GM12878 (cell line): Measurements from ENCODE around the gene SSU72. TPM values are rescaled to one million over a fixed set of nuclear protein-coding genes. Genes with fewer than 3 reads are reported as not detected.
A peak's percentile ranks its signal among the peaks of the same experiment; 100 is the strongest.
"Not testable (repeated sequence)": the region's sequence is repeated elsewhere in the genome, so short reads cannot be mapped to it uniquely, and the experiment has no call there.

ENCODE experiments used
- ATAC-seq: fragments of 200-7000 bp; cut with Tn5 transposase; 3 replicates; pipeline ENCODE4 v1.9.1; 2020; ENCODE audit warnings: mild to moderate bottlenecking, moderate library complexity
- BruUV-seq: library from RNA; stranded (reverse); fragments of 400-500 nt; replicated peaks from 2 replicates; lab custom pipeline; 2021; lab: Mats Ljungman, UMichigan
- CTCF ChIA-PET: fragments of 300-600 bp; sonication (Branson Sonifier 250); formaldehyde crosslinking; extraction: SDS; loops from one replicate; lab custom pipeline; 2021; ENCODE audit warnings: inconsistent platforms; lab: Yijun Ruan, JAX
- POLR2A ChIA-PET: fragments of 350-600 bp; formaldehyde crosslinking; extraction: SDS; loops from one replicate; lab custom pipeline; 2021; ENCODE audit warnings: inconsistent platforms; lab: Charles Lee
- RAD21 ChIA-PET: fragments of 300-600 bp; sonication (Branson Sonifier 250); formaldehyde crosslinking; loops from one replicate; lab custom pipeline; 2023; ENCODE audit warnings: antibody characterized with exemption; ENCODE audit not compliant: unreplicated experiment; lab: Charles Lee
- SMC1A ChIA-PET: fragments of 300-600 bp; sonication (Branson Sonifier 250); formaldehyde crosslinking; loops from one replicate; lab custom pipeline; 2023; ENCODE audit not compliant: unreplicated experiment, uncharacterized antibody; lab: Charles Lee
- DNase-seq: peaks from one replicate; pipeline ENCODE4 v3.0.0-alpha.2; 2011; ENCODE audit warnings: low read depth, low spot score
- FAIRE-seq: peaks from 3 replicates; lab custom pipeline; 2011; peaks lifted over from hg19 to GRCh38; lab: Jason Lieb, UNC
- H2AFZ ChIP-seq: 2 replicates; pipeline ENCODE4 v1.6.0; 2011; ENCODE audit warnings: low read depth, low read length, control low read depth; ENCODE audit not compliant: control insufficient read depth
- H3K27ac ChIP-seq: 2 replicates; pipeline ENCODE4 v1.5.1; 2011; ENCODE audit warnings: control low read depth; ENCODE audit not compliant: control insufficient read depth, insufficient read depth
- H3K27me3 ChIP-seq, 2 experiments: replicated peaks in 1 of 2; 2 replicates each; pipeline versions ENCODE4 v1.6.0 to v1.6.1; 2011; ENCODE audit warnings: low read length in 1 of 2; ENCODE audit not compliant: control insufficient read depth in 2 of 2, insufficient read depth in 2 of 2
- H3K36me3 ChIP-seq, 2 experiments: 2 replicates each; pipeline ENCODE4 v1.5.1; 2011; ENCODE audit warnings: low read length in 1 of 2; ENCODE audit not compliant: control insufficient read depth in 2 of 2, insufficient read depth in 2 of 2
- H3K4me1 ChIP-seq: 2 replicates; pipeline ENCODE4 v1.6.1; 2011; ENCODE audit warnings: mild to moderate bottlenecking, low read length, moderate library complexity, mixed read lengths; ENCODE audit not compliant: control insufficient read depth, insufficient read depth
- H3K4me2 ChIP-seq: 2 replicates; pipeline ENCODE4 v1.6.0; 2011; ENCODE audit warnings: control low read depth; ENCODE audit not compliant: control insufficient read depth, insufficient read depth
- H3K4me3 ChIP-seq: fragments of 200-600 bp; sonication (generic); 2 replicates; pipeline ENCODE4 v1.5.1; 2016
- H3K79me2 ChIP-seq: 2 replicates; pipeline ENCODE4 v1.6.0; 2011; ENCODE audit warnings: low read length; ENCODE audit not compliant: control insufficient read depth, insufficient read depth
- H3K9ac ChIP-seq: 2 replicates; pipeline ENCODE4 v1.8.0; 2011; ENCODE audit warnings: low read length, control low read depth, mixed read lengths; ENCODE audit not compliant: control insufficient read depth, insufficient read depth
- H3K9me3 ChIP-seq: replicated peaks from 3 replicates; pipeline ENCODE4 v1.5.1; 2011; ENCODE audit warnings: mild to moderate bottlenecking, low read length; ENCODE audit not compliant: control insufficient read depth, insufficient read depth
- H4K20me1 ChIP-seq: 2 replicates; pipeline ENCODE4 v1.6.0; 2011; ENCODE audit not compliant: control insufficient read depth, insufficient read depth
- BHLHE40 ChIP-seq, 2 experiments: fragments of 450-650 bp in 1 of 2; IDR thresholded peaks; 2 replicates each; pipeline ENCODE4 v1.6.1; 2011 to 2017; ENCODE audit warnings: low read depth in 2 of 2, borderline replicate concordance in 1 of 2, improper control_type of control experiment in 1 of 2, low read length in 1 of 2, mild to moderate bottlenecking in 1 of 2
- DPF2 ChIP-seq: fragments of 450-650 bp; IDR thresholded peaks from 2 replicates; pipeline ENCODE4 v1.6.1; 2017; ENCODE audit warnings: mild to moderate bottlenecking
- GATAD2B ChIP-seq: fragments of 450-650 bp; conservative IDR thresholded peaks from 2 replicates; pipeline ENCODE4 v1.6.1; 2017; ENCODE audit warnings: low read depth, mild to moderate bottlenecking, moderate library complexity
- IKZF1 ChIP-seq: fragments of 450-650 bp; conservative IDR thresholded peaks from 2 replicates; pipeline ENCODE4 v1.6.1; 2017; ENCODE audit warnings: antibody characterized with exemption, mild to moderate bottlenecking
- MTA2 ChIP-seq: fragments of 450-650 bp; IDR thresholded peaks from 2 replicates; pipeline ENCODE4 v1.6.1; 2016; ENCODE audit warnings: low read depth, mild to moderate bottlenecking, moderate library complexity
- NBN ChIP-seq: fragments of 450-650 bp; IDR thresholded peaks from 2 replicates; pipeline ENCODE4 v1.6.1; 2016
- RELA ChIP-seq: fragments of 450-650 bp; IDR thresholded peaks from 2 replicates; pipeline ENCODE4 v1.8.0; 2014; ENCODE audit warnings: borderline replicate concordance; ENCODE audit not compliant: partially characterized antibody
- SMARCA5 ChIP-seq: fragments of 450-650 bp; IDR thresholded peaks from 2 replicates; pipeline ENCODE4 v1.6.1; 2017; ENCODE audit warnings: mild to moderate bottlenecking
- WGBS: methylation state at CpG from one replicate; pipeline ENCODE4 v1.1.6; 2016; ENCODE audit warnings: low lambda C conversion rate; ENCODE audit not compliant: insufficient replicate concordance, insufficient coverage; ENCODE audit errors: missing lambda C conversion rate; 5-methylcytosine and 5-hydroxymethylcytosine counted together
- in situ Hi-C: fragments of 300-500 bp; cut with MboI; formaldehyde crosslinking; loops from 9 replicates; pipeline ENCODE4 v1.14.3; 2018; ENCODE audit warnings: mixed read lengths
- intact Hi-C: fragments of 100-400 bp; cut with micrococcal nuclease; formaldehyde crosslinking; loops from one replicate; pipeline ENCODE4 v1.14.2; 2022; ENCODE audit not compliant: unreplicated experiment
- polyA plus RNA-seq, 11 experiments: library from polyadenylated mRNA; depleted of rRNA in 4 of 11; unstranded in 6 of 11; stranded (reverse) in 5 of 11; fragments of >200 nt; fragmentation: Nextera tagmentation in 4 of 11; fragmentation: Illumina TruSeq in 1 of 11; extraction: Ambion mirVana in 4 of 11; extraction: Trizol in 1 of 11; gene quantifications; 1 replicate in 1 of 11; 2 replicates in 10 of 11; pipeline versions ENCODE4 v1.2.1 to v1.2.3, GENCODE V29; 2011 to 2016; ENCODE audit warnings: inconsistent platforms in 2 of 11, missing spikeins in 2 of 11, low read depth in 1 of 11
- total RNA-seq, 4 experiments: library from RNA; depleted of rRNA in 3 of 4; stranded (reverse); fragments of >200 nt in 3 of 4; fragmentation: Illumina TruSeq in 1 of 4; extraction: Trizol in 1 of 4; gene quantifications; 2 replicates each; pipeline versions ENCODE4 v1.2.1 to v1.2.3, GENCODE V29; 2013 to 2021
- TF ChIP-seq, protein P1 (sequence below): fragments of 450-650 bp; IDR thresholded peaks from 2 replicates; pipeline ENCODE4 v1.6.1; 2016; ENCODE audit warnings: mild to moderate bottlenecking, moderate library complexity, borderline replicate concordance
- TF ChIP-seq, protein P2 (sequence below): fragments of 450-650 bp; IDR thresholded peaks from 2 replicates; pipeline ENCODE4 v1.6.1; 2017; ENCODE audit warnings: low read depth, mild to moderate bottlenecking, moderate library complexity
- TF ChIP-seq, protein P3 (sequence below): fragments of 450-650 bp; IDR thresholded peaks from 2 replicates; pipeline ENCODE4 v1.6.1; 2016; ENCODE audit warnings: mild to moderate bottlenecking
- TF ChIP-seq, protein P4 (sequence below): IDR thresholded peaks from 2 replicates; pipeline ENCODE4 v1.6.1; 2011; ENCODE audit warnings: low read depth, mild to moderate bottlenecking, low read length, moderate library complexity, borderline replicate concordance; ENCODE audit errors: extremely low read depth

Gene SSU72
- total and polyA plus RNA-seq, 10 of the 15 experiments (the other 5 are each of a cell fraction or from before 2014, with no cell fraction given): 28.6 to 172 (median 67.7) TPM

DNA sequence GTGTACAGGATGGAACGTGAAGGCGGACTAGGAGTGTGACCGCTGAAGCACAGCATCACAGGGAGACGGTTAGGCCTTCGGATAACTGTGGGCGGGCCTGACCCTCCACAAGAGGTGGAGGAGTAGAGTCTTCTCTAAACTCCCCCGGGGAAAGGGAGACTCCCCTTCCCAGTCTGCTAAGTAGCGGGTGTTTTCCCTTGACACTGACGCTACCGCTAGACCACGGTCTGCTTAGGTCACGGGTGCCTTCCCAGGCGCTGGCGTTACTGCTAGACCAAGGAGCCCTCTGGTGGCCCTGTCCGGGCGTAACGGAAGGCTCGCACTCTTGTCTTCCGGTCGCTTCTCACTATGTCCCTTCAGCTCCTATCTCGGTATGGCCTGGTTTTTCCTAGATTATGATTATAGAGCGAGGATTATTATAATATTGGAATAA lies 69.3 kb downstream of the SSU72 start (continued):
- TF ChIP-seq, protein P1, sequence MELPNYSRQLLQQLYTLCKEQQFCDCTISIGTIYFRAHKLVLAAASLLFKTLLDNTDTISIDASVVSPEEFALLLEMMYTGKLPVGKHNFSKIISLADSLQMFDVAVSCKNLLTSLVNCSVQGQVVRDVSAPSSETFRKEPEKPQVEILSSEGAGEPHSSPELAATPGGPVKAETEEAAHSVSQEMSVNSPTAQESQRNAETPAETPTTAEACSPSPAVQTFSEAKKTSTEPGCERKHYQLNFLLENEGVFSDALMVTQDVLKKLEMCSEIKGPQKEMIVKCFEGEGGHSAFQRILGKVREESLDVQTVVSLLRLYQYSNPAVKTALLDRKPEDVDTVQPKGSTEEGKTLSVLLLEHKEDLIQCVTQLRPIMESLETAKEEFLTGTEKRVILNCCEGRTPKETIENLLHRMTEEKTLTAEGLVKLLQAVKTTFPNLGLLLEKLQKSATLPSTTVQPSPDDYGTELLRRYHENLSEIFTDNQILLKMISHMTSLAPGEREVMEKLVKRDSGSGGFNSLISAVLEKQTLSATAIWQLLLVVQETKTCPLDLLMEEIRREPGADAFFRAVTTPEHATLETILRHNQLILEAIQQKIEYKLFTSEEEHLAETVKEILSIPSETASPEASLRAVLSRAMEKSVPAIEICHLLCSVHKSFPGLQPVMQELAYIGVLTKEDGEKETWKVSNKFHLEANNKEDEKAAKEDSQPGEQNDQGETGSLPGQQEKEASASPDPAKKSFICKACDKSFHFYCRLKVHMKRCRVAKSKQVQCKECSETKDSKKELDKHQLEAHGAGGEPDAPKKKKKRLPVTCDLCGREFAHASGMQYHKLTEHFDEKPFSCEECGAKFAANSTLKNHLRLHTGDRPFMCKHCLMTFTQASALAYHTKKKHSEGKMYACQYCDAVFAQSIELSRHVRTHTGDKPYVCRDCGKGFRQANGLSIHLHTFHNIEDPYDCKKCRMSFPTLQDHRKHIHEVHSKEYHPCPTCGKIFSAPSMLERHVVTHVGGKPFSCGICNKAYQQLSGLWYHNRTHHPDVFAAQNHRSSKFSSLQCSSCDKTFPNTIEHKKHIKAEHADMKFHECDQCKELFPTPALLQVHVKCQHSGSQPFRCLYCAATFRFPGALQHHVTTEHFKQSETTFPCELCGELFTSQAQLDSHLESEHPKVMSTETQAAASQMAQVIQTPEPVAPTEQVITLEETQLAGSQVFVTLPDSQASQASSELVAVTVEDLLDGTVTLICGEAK: peak; percentile 33; the same call in 1 of the 2 replicates
- TF ChIP-seq RELA: peak; percentile 49

DNA sequence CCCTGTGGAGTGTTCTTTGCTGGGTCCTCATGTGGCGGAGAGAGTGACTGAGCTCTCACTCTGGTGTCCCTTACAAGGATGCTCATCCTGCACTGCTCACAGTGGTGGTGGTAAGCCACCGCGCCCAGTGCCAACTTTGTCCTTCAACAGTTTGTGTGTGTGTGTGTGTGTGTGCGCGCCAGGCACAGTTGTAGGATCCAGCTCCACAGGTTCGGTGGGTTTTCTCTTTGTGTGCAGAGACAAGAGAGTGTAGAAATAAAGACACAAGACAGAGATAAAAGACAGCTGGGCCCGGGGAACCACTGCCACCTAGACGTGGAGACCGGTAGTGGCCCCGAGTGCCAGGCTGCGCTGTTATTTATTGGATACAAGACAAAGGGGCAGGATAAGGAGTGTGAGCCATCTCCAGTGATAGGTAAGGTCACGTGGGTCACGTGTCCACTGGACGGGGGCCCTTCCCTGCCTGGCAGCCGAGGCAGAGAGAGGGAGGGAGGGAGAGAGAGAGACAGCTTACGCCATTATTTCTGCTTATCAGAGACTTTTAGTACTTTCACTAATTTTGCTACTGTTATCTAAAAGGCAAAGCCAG lies 69.8 kb downstream of the SSU72 start:
- DNase-seq, H3K79me2 ChIP-seq, H3K27ac ChIP-seq, H4K20me1 ChIP-seq, H3K4me3 ChIP-seq, H3K27me3 ChIP-seq, H3K9me3 ChIP-seq, H3K4me1 ChIP-seq, H3K36me3 ChIP-seq, H3K9ac ChIP-seq, FAIRE-seq, BruUV-seq: not testable (repeated sequence)
- POLR2A ChIA-PET: interaction anchor here (0.7 to 1.0 kb wide), 2 partner anchors 106 to 130 kb away, joined by 3 read pairs; partner anchors contain the start of genes AURKAIP1 and CCNL2
- ATAC-seq: peak; percentile 89
- in situ Hi-C loops: loop anchor here (5.0 kb wide), 1 partner anchor 103 kb away; no protein-coding TSS in a partner anchor
- H2AFZ ChIP-seq: peak overlapping the region; percentile 77
- SMC1A ChIA-PET: interaction anchor here (0.7 to 1.8 kb wide), 4 partner anchors 40 to 273 kb away, joined by 3 to 4 read pairs (median 3); no protein-coding TSS in a partner anchor
- CTCF ChIA-PET: interaction anchor here (0.6 to 3.4 kb wide), 13 partner anchors 35 to 200 kb away, joined by 3 to 17 read pairs (median 5); partner anchors contain the start of gene DVL1
- H3K4me2 ChIP-seq: peak overlapping the region; percentile 11
- WGBS: 37% methylated on average over 16 of the region's 16 CpGs
- intact Hi-C loops: loop anchor here (2.0 to 10.0 kb wide), 2 partner anchors 64 to 130 kb away; partner anchors contain the start of gene AURKAIP1
- RAD21 ChIA-PET: interaction anchor here (1.2 to 1.6 kb wide), 4 partner anchors 63 to 199 kb away, joined by 3 to 6 read pairs (median 4); no protein-coding TSS in a partner anchor
- TF ChIP-seq BHLHE40 (IDR thresholded peaks at IDR 0.05; ENCODE audit: borderline replicate concordance in 1 of 2, low read depth in 2 of 2, low read length in 1 of 2) (peak; percentile 56 to 97; a peak in 3 of 4 replicates), DPF2 (peak; percentile 53; the same call in 1 of the 2 replicates), SMARCA5 (peak; percentile 91), NBN (peak; percentile 51), IKZF1 (peak; percentile 50; the same call in 1 of the 2 replicates), MTA2 (peak; percentile 20; the same call in 1 of the 2 replicates), GATAD2B (peak; percentile 49; the same call in 1 of the 2 replicates)
- TF ChIP-seq, protein P2, sequence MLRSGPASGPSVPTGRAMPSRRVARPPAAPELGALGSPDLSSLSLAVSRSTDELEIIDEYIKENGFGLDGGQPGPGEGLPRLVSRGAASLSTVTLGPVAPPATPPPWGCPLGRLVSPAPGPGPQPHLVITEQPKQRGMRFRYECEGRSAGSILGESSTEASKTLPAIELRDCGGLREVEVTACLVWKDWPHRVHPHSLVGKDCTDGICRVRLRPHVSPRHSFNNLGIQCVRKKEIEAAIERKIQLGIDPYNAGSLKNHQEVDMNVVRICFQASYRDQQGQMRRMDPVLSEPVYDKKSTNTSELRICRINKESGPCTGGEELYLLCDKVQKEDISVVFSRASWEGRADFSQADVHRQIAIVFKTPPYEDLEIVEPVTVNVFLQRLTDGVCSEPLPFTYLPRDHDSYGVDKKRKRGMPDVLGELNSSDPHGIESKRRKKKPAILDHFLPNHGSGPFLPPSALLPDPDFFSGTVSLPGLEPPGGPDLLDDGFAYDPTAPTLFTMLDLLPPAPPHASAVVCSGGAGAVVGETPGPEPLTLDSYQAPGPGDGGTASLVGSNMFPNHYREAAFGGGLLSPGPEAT: peak; percentile 54; the same call in 1 of the 2 replicates
- TF ChIP-seq, protein P3, sequence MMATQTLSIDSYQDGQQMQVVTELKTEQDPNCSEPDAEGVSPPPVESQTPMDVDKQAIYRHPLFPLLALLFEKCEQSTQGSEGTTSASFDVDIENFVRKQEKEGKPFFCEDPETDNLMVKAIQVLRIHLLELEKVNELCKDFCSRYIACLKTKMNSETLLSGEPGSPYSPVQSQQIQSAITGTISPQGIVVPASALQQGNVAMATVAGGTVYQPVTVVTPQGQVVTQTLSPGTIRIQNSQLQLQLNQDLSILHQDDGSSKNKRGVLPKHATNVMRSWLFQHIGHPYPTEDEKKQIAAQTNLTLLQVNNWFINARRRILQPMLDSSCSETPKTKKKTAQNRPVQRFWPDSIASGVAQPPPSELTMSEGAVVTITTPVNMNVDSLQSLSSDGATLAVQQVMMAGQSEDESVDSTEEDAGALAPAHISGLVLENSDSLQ: peak; percentile 74
- TF ChIP-seq, protein P4, sequence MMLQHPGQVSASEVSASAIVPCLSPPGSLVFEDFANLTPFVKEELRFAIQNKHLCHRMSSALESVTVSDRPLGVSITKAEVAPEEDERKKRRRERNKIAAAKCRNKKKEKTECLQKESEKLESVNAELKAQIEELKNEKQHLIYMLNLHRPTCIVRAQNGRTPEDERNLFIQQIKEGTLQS: 0 out of 2 replicates have a peak, but pooled peaks have one; percentile 2
